ENCODE measurements around the gene SH3PXD2A.

SH3PXD2A gene

DNA sequence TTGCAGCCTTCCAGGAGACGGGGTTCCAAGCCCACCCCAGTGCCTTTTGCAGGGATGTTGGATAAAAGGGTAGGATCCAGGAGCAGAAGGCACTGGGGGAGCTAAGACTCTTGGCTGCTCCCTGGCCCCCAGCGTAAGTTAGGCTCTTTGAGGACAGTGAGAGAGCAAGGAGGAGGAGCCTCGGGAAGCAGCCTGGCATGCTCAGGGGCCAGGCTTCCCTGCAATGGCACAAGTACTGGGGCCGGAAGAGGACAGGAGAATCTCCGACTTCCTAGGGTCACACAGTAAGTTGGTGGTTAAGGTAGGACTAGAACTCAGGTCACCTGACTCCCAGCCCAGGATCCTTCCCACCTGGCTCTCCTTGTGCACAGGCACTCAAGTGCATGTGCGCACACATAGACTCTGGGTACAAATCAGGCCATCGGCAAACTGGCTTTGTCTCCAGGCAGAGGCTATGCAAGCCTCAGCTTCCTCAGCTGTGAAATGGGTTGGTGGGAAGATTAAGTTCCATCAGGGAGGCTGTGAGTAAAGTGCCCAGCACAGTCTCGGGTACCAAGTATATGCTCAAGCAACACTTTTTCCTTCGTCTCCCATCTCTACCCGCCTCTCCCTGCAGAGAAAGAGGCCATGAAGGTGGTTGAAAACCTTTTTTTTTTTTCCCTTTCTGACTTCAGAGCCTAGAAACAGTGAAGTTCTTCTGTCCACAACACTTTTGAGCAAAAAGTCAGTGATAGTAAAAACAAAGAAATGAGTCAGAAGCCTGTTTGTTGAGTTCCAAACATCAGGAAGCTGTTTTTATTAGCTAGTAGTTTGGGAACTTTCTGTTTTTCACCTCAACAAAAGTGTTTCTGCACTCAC, 282.8 kb downstream of the SH3PXD2A start:
- no peak for DNase-seq (ENCODE audit: low spot score)
- Histone ChIP-seq H3K27ac (no peak overlapping the region), H3K4me3 (no peak overlapping the region)
- TF ChIP-seq, protein P1, sequence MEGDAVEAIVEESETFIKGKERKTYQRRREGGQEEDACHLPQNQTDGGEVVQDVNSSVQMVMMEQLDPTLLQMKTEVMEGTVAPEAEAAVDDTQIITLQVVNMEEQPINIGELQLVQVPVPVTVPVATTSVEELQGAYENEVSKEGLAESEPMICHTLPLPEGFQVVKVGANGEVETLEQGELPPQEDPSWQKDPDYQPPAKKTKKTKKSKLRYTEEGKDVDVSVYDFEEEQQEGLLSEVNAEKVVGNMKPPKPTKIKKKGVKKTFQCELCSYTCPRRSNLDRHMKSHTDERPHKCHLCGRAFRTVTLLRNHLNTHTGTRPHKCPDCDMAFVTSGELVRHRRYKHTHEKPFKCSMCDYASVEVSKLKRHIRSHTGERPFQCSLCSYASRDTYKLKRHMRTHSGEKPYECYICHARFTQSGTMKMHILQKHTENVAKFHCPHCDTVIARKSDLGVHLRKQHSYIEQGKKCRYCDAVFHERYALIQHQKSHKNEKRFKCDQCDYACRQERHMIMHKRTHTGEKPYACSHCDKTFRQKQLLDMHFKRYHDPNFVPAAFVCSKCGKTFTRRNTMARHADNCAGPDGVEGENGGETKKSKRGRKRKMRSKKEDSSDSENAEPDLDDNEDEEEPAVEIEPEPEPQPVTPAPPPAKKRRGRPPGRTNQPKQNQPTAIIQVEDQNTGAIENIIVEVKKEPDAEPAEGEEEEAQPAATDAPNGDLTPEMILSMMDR (IDR thresholded peaks at IDR 0.05), result no peak

DNA sequence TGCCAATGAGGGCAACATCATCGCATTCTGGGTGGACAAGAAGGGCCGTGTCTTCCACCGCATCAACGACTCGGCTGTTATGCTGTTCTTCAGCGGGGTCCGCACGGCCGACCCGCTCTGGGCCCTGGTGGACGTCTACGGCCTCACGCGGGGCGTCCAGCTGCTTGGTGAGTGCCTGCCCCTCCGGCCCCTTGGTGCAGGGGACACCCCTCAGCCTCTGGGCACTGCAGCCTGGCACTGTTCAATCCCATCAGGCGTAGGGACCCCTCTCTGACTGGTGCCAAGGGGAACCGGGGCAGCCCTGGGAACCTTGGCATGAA, 283.8 kb downstream of the SH3PXD2A start:
- DNase-seq (ENCODE audit: low spot score), result no peak
- no peak overlapping the region for H3K27ac ChIP-seq
- TF ChIP-seq, protein P1 (IDR thresholded peaks at IDR 0.05), result no peak
- no peak overlapping the region for H3K4me3 ChIP-seq

DNA sequence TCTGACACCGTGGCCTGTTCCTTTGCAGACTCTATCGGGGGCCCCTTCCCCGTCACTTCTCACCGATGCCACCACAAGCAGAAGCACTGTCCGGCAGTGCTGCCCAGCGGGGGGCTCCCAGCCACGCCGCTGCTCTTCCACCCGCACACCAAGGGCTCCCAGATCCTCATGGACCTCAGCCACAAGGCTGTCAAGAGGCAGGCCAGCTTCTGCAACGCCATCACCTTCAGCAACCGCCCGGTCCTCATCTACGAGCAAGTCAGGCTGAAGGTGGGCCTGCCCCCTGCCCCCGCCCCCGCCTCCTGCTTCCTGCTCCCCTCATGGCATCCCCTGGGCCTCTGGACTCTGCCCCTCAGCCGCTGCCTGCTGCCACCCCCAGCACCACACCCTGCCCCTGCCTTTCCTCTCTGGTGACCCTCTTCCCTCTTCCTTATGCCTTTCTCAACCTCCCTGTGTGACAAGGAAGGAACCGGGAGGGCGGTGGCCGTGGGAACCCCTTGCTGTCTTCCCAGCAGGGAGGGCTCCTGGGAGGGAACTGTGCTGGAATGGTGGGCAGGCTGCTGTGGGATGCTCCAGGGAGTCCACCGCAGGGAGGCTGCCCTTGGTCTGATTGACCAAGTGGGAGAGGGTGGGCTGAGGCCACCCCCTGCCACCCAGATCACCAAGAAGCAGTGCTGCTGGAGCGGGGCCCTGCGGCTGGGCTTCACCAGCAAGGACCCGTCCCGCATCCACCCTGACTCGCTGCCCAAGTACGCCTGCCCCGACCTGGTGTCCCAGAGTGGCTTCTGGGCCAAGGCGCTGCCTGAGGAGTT, 284.3 kb downstream of the SH3PXD2A start:
- H3K4me3 ChIP-seq, result no peak overlapping the region
- H3K27ac ChIP-seq, result no peak overlapping the region
- TF ChIP-seq, protein P1 (IDR thresholded peaks at IDR 0.05), result no peak
- DNase-seq (ENCODE audit: low spot score), result no peak

DNA sequence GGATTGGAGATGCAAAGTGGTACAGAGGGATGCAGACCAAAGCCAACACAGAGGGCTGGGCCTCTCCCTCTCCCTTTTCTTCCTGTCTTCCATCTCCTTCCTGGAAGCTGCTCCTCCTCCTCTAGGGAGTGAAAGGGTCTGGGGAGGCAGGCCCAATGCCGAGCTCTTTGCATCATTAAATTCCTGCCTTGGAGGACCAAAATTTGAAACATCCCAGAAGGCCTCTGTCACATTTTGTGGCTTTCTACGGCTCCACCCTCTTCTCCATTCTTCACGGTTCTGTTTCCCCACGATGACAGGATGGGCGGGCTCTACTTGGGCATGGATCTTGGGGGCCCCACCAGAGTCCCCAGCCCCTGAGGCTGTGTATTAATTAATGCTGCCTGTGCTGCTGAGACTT, 285.5 kb downstream of the SH3PXD2A start:
- Histone ChIP-seq H3K27ac (no peak overlapping the region), H3K4me3 (no peak overlapping the region)
- TF ChIP-seq, protein P1 (IDR thresholded peaks at IDR 0.05), result no peak
- DNase-seq (ENCODE audit: low spot score), result no peak

DNA sequence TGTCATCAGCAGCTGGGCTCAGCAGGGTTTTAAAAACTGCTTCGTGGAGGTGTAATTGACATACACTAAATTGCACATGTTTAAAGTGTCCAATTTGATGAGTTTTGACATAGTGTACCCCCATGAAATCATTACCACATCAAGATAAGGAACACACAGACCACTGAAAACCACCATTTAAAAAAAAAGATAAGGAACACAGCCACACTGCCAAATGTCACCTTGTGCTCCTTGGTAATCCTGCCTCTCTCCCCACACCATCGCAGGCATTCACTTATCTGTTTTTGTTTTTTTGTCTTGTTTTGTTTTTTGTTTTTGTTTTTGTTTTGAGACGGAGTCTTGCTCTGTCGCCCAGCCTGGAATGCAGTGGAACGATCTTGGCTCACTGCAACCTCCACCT, 286.9 kb downstream of the SH3PXD2A start:
- DNase-seq (ENCODE audit: low spot score), result no peak
- H3K4me3 ChIP-seq, result no peak overlapping the region
- H3K27ac ChIP-seq, result no peak overlapping the region
- TF ChIP-seq, protein P1 (IDR thresholded peaks at IDR 0.05), result no peak

DNA sequence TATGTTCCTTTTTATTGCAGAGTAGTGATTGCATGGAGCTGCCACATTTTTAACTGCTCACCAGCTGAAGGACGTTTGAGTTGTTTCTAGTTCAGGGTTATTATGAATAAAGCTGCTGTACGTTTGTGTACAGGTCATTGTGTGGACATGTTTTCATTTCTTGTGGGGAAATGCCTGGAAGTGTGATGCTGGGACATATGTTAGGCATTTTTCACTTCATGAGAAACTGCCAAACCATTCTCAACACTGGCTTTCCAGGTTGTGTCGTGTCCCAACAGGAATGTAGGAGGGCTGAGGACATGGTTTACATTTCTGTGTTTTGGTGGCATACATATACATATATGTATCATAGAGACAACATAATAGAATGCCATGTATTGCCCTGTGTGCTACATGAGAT, 288.8 kb downstream of the SH3PXD2A start:
- H3K27ac ChIP-seq, result no peak overlapping the region
- H3K4me3 ChIP-seq, result no peak overlapping the region
- TF ChIP-seq, protein P1 (IDR thresholded peaks at IDR 0.05), result no peak
- no peak for DNase-seq (ENCODE audit: low spot score)
